Subcutaneous preadipocyte (primary cell): ENCODE measurements around the gene LGMN. TPM values are rescaled to one million over a fixed set of nuclear protein-coding genes. Genes with fewer than 3 reads are reported as not detected.

Source experiments
- total RNA-seq: library from RNA; depleted of rRNA; stranded (reverse); fragments of >200 nt; gene quantifications from 2 replicates; pipeline ENCODE4 v1.2.3, GENCODE V29; 2012

Gene LGMN
- 32.5 and 39.3 TPM in 2 replicates for total RNA-seq

DNA sequence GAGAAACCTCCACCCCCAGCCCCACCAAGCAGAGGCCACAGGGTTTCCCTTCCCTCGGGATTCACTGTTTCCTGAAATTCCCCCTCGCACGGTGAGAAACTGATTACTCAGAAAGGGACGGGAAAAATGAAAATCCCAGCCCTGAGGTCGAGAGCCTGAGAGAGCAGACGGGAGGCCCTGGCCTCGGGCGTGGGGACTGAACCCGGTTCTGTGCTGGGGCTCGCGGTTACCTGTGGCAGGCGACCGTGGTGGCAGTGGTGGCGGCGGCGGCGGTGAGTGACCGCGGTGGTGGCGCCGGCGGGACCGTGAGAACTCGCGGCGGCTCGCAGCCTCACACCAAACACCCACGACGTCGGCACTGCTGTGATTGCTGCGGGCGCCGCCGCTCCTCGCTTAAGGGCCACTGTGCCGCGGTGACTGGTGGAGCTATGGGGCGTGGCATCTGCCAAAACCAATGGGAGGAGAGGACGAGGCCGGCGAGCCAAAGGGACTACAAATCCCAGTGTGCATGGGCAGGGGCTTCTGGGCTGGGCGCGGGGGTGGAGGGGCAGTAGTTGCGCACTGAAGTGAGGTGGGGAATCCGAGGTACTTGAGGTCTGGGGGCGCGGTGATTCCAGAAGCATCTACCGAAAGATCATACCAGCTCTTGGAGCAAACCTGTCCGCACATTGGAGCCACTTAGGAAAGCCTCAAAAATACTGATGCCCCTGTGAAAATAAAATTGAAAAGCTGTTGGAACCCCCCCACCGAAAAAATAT lies at the start of gene LGMN:
Gene LGMN, minus strand, starts transcription at position 369 of the 758 bp plus-strand sequence. CDS start 15,841 bp downstream, outside the sequence.

GRCh38 chr14:92793709-92794546 lies 45.5 kb upstream of the LGMN start, which contains the start of gene GOLGA5:
Gene GOLGA5, plus strand, starts transcription at chr14:92794305. Its CDS starts 3,133 bp downstream, at chr14:92797438.

Other genes starting within 250 kb of the LGMN start
- 10.7 and 17.4 TPM in 2 replicates for gene RIN3, start 234.8 kb downstream of the LGMN start, total RNA-seq
- gene GOLGA5, start 45.7 kb upstream of the LGMN start, total RNA-seq = 34.9 and 45.7 TPM in 2 replicates
- not detected in 2 replicates for gene CHGA, start 174.5 kb upstream of the LGMN start, total RNA-seq